ENCODE data around the gene KRTAP10-10. TPM values are rescaled to one million over a fixed set of nuclear protein-coding genes. Genes with fewer than 3 reads are reported as not detected.
"Not testable (repeated sequence)": the region's sequence is repeated elsewhere in the genome, so short reads cannot be mapped to it uniquely, and the experiment has no call there.

The KRTAP10-10 gene
- total RNA-seq, 2 donors from 2014 or later: not detected

GRCh38 chr21:44590311-44590721 lies 46.8 kb upstream of the KRTAP10-10 start:
- WGBS, 2 experiments (ENCODE audit: insufficient coverage in 1 of 2, insufficient read length in 1 of 2): 94 to 100% methylated on average over 1 to 10 of the region's 10 CpGs
- Histone ChIP-seq H3K27me3 (ENCODE audit: control insufficient read depth, insufficient read depth, low read length, poor library complexity, severe bottlenecking) (no peaks in the 10 kb centered on the region), H3K4me1 (ENCODE audit: control insufficient read depth, insufficient read depth, low read length) (no peaks in the 10 kb centered on the region), H3K9me3 (ENCODE audit: control insufficient read depth, low read length) (no peaks in the 10 kb centered on the region), H3K9ac (ENCODE audit: extremely low read depth, low read length, poor library complexity, severe bottlenecking) (no peak overlapping the region), H3K27ac (ENCODE audit: low read depth, low read length) (no peak overlapping the region), H3K36me3 (ENCODE audit: control insufficient read depth, insufficient read depth, low read length) (no peaks in the 10 kb centered on the region), H3K4me3 (ENCODE audit: low read length) (no peak overlapping the region)
- Mint-ChIP-seq H3K36me3 (ENCODE audit: low read depth) (no peaks in the 10 kb centered on the region), H3K4me1 (peaks cover 9% of the 10 kb centered on the region), H3K27me3 (ENCODE audit: insufficient read depth) (peaks cover 1% of the 10 kb centered on the region), H3K4me3 (no peak overlapping the region), H3K9me3 (peaks cover 6% of the 10 kb centered on the region), H3K27ac (no peak overlapping the region)
- TF ChIP-seq CTCF (conservative IDR thresholded peaks at IDR 0.05): no peak
- no peak for DNase-seq

GRCh38 chr21:44590897-44591800 lies 46.0 kb upstream of the KRTAP10-10 start:
- H3K27ac Mint-ChIP-seq; H3K9ac ChIP-seq (ENCODE audit: extremely low read depth, low read length, poor library complexity, severe bottlenecking); H3K27me3 ChIP-seq (ENCODE audit: control insufficient read depth, insufficient read depth, low read length, poor library complexity, severe bottlenecking); H3K27ac ChIP-seq (ENCODE audit: low read depth, low read length); H3K27me3 Mint-ChIP-seq (ENCODE audit: insufficient read depth); H3K36me3 ChIP-seq (ENCODE audit: control insufficient read depth, insufficient read depth, low read length); H3K9me3 ChIP-seq (ENCODE audit: control insufficient read depth, low read length); H3K4me3 ChIP-seq (ENCODE audit: low read length); H3K4me3 Mint-ChIP-seq; H3K9me3 Mint-ChIP-seq; H3K4me1 Mint-ChIP-seq; H3K36me3 Mint-ChIP-seq (ENCODE audit: low read depth); H3K4me1 ChIP-seq (ENCODE audit: control insufficient read depth, insufficient read depth, low read length): not testable (repeated sequence)
- 91 to 96% methylated on average over 5 to 15 of the region's 19 CpGs for WGBS, 2 experiments (ENCODE audit: insufficient coverage in 1 of 2, insufficient read length in 1 of 2)
- peak; percentile 39 for DNase-seq

GRCh38 chr21:44591801-44592130 lies 45.4 kb upstream of the KRTAP10-10 start:
- not testable (repeated sequence) for H3K27ac Mint-ChIP-seq; H3K27me3 ChIP-seq (ENCODE audit: control insufficient read depth, insufficient read depth, low read length, poor library complexity, severe bottlenecking); H3K9me3 ChIP-seq (ENCODE audit: control insufficient read depth, low read length); H3K27ac ChIP-seq (ENCODE audit: low read depth, low read length); H3K4me3 Mint-ChIP-seq; DNase-seq; H3K36me3 Mint-ChIP-seq (ENCODE audit: low read depth); H3K4me1 ChIP-seq (ENCODE audit: control insufficient read depth, insufficient read depth, low read length); H3K27me3 Mint-ChIP-seq (ENCODE audit: insufficient read depth); H3K4me3 ChIP-seq (ENCODE audit: low read length); H3K9ac ChIP-seq (ENCODE audit: extremely low read depth, low read length, poor library complexity, severe bottlenecking); H3K9me3 Mint-ChIP-seq; H3K4me1 Mint-ChIP-seq; H3K36me3 ChIP-seq (ENCODE audit: control insufficient read depth, insufficient read depth, low read length)
- WGBS, 2 experiments (ENCODE audit: insufficient coverage in 1 of 2, insufficient read length in 1 of 2): 100% methylated on average over 1 of the region's 4 CpGs; no CpG with 5 or more reads in 1 of the 2 experiments

- H3K36me3 Mint-ChIP-seq (ENCODE audit: low read depth): no peaks in the 10 kb centered on the region
- H3K9me3 Mint-ChIP-seq: peaks cover 5% of the 10 kb centered on the region
- no peak for TF ChIP-seq CTCF (conservative IDR thresholded peaks at IDR 0.05)
- Histone ChIP-seq H3K36me3 (ENCODE audit: control insufficient read depth, insufficient read depth, low read length) (no peaks in the 10 kb centered on the region), H3K27ac (ENCODE audit: low read depth, low read length) (no peak within 1 kb of the TSS), H3K4me3 (ENCODE audit: low read length) (no peak within 1 kb of the TSS), H3K9me3 (ENCODE audit: control insufficient read depth, low read length) (no peaks in the 10 kb centered on the region), H3K27me3 (ENCODE audit: control insufficient read depth, insufficient read depth, low read length, poor library complexity, severe bottlenecking) (no peaks in the 10 kb centered on the region), H3K9ac (ENCODE audit: extremely low read depth, low read length, poor library complexity, severe bottlenecking) (no peak within 1 kb of the TSS), H3K4me1 (ENCODE audit: control insufficient read depth, insufficient read depth, low read length) (no peaks in the 10 kb centered on the region)
- peak; percentile 57 for DNase-seq
- 93% methylated on average over 19 to 33 of the region's 33 CpGs for WGBS, 2 experiments (ENCODE audit: insufficient coverage in 1 of 2, insufficient read length in 1 of 2)
- peaks cover 9% of the 10 kb centered on the region for H3K4me1 Mint-ChIP-seq
- H3K27me3 Mint-ChIP-seq (ENCODE audit: insufficient read depth): no peaks in the 10 kb centered on the region
- H3K27ac Mint-ChIP-seq: no peak within 1 kb of the TSS
- H3K4me3 Mint-ChIP-seq: no peak within 1 kb of the TSS
Observed at GRCh38 chr21:44592446-44593311, 44.5 kb upstream of the KRTAP10-10 start, which contains the start of gene KRTAP10-6. KRTAP10-6 (minus strand) TSS chr21:44592505; CDS start chr21:44592484, 21 bp downstream.

All from endodermal cell (in vitro differentiated cells).